SU-DHL-6 (cell line): Measurements from ENCODE around the gene BCL2L13.

Experiments
- H2AFZ ChIP-seq: fragments of 200-600 bp; sonication (generic); 2 replicates; pipeline ENCODE4 v1.6.1; 2014; ENCODE audit warnings: low read depth, mild to moderate bottlenecking, moderate library complexity, mixed read lengths, antibody characterized with exemption, low read length; ENCODE audit not compliant: severe bottlenecking
- H3F3A ChIP-seq: fragments of 200-600 bp; shearing (Covaris generic); 2 replicates; pipeline ENCODE4 v1.6.0; 2016; ENCODE audit warnings: antibody characterized with exemption, mild to moderate bottlenecking; ENCODE audit not compliant: insufficient read depth
- H3K27ac ChIP-seq: fragments of 200-600 bp; sonication (generic); 2 replicates; pipeline ENCODE4 v1.5.1; 2016; ENCODE audit warnings: low read depth, mild to moderate bottlenecking, low read length, moderate library complexity, mixed read lengths
- H3K27me3 ChIP-seq: fragments of 200-600 bp; sonication (generic), shearing (Covaris generic); 2 replicates; pipeline ENCODE4 v1.6.0; 2014; ENCODE audit warnings: mild to moderate bottlenecking, low read length
- H3K36me3 ChIP-seq: fragments of 200-600 bp; sonication (generic); 2 replicates; pipeline ENCODE4 v1.6.1; 2014; ENCODE audit warnings: mild to moderate bottlenecking, low read length, mixed read lengths
- H3K4me2 ChIP-seq: fragments of 300-600, 200-600 bp; shearing (Covaris generic), sonication (generic); 2 replicates; pipeline ENCODE4 v1.6.0; 2014; ENCODE audit warnings: low read length, low read depth, mild to moderate bottlenecking; ENCODE audit not compliant: poor library complexity, severe bottlenecking
- H3K4me3 ChIP-seq: fragments of 200-600 bp; sonication (generic); 2 replicates; pipeline ENCODE4 v1.5.1; 2014; ENCODE audit warnings: antibody characterized with exemption, low read length, mild to moderate bottlenecking, mixed read lengths; ENCODE audit not compliant: insufficient read depth, poor library complexity, severe bottlenecking
- H3K79me2 ChIP-seq: fragments of 200-600 bp; sonication (generic); 2 replicates; pipeline ENCODE4 v1.6.1; 2014; ENCODE audit warnings: mild to moderate bottlenecking, low read length, moderate library complexity; ENCODE audit not compliant: insufficient read depth
- H3K9ac ChIP-seq: fragments of 200-600 bp; sonication (generic); 2 replicates; pipeline ENCODE4 v1.7.0; 2014; ENCODE audit warnings: mild to moderate bottlenecking, low read length
- H3K9me2 ChIP-seq: fragments of 200-600 bp; sonication (generic); replicated peaks from 2 replicates; pipeline ENCODE4 v1.6.1; 2014; ENCODE audit warnings: low read length; ENCODE audit not compliant: insufficient read depth
- H3K9me3 ChIP-seq: fragments of 200-600 bp; sonication (generic); 2 replicates; pipeline ENCODE4 v1.6.1; 2014; ENCODE audit warnings: low read length, mixed read lengths; ENCODE audit not compliant: insufficient read depth
- H4K20me1 ChIP-seq: fragments of 200-600 bp; sonication (generic); 2 replicates; pipeline ENCODE4 v1.6.1; 2014; ENCODE audit warnings: low read depth, mild to moderate bottlenecking, antibody characterized with exemption, low read length, moderate library complexity, mixed read lengths
- EZH2phosphoT487 ChIP-seq: fragments of 200-600 bp; sonication (generic), shearing (Covaris generic); conservative IDR thresholded peaks from 2 replicates; pipeline ENCODE4 v1.6.1; 2018; ENCODE audit warnings: mild to moderate bottlenecking, antibody characterized with exemption, low read length, moderate library complexity, mixed read lengths
- TF ChIP-seq, protein P1 (sequence below): fragments of 200-600 bp; sonication (generic); IDR thresholded peaks from one replicate; pipeline ENCODE4 v1.5.1; 2017; ENCODE audit warnings: antibody characterized with exemption, mild to moderate bottlenecking, low read length, moderate library complexity; ENCODE audit not compliant: insufficient read depth, poor library complexity, severe bottlenecking

Gene BCL2L13

DNA sequence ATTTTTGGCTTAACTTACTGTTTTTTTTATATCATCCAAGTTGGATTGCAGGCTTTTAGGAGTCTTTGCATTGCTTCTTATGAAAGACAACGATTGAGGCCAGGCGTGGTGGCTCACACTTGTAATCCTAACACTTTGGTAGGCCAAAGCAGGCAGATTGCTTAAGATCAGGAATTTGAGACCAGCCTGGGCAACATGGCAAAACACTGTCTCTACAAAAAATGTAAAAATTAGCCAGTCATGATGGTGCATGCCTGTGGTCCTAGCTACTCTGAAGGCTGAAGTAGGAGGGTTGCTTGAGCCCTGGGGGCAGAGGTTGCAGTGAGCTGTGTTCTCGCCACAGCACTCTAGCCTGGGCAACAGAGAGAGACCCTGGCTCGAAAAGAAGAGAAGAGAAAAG, 79.2 kb downstream of the BCL2L13 start:
- Histone ChIP-seq H3K9me3 (no peaks in the 10 kb centered on the region), H3K27ac (no peak overlapping the region), H3K4me3 (no peak overlapping the region), H3K4me2 (no peak overlapping the region), H3K27me3 (no peaks in the 10 kb centered on the region), H3K9ac (no peak overlapping the region), H3K79me2 (no peaks in the 10 kb centered on the region), H3K9me2 (no peaks in the 10 kb centered on the region), H2AFZ (no peak overlapping the region), H3F3A (no peaks in the 10 kb centered on the region), H3K36me3 (no peaks in the 10 kb centered on the region), H4K20me1 (no peaks in the 10 kb centered on the region)
- TF ChIP-seq, protein P1, sequence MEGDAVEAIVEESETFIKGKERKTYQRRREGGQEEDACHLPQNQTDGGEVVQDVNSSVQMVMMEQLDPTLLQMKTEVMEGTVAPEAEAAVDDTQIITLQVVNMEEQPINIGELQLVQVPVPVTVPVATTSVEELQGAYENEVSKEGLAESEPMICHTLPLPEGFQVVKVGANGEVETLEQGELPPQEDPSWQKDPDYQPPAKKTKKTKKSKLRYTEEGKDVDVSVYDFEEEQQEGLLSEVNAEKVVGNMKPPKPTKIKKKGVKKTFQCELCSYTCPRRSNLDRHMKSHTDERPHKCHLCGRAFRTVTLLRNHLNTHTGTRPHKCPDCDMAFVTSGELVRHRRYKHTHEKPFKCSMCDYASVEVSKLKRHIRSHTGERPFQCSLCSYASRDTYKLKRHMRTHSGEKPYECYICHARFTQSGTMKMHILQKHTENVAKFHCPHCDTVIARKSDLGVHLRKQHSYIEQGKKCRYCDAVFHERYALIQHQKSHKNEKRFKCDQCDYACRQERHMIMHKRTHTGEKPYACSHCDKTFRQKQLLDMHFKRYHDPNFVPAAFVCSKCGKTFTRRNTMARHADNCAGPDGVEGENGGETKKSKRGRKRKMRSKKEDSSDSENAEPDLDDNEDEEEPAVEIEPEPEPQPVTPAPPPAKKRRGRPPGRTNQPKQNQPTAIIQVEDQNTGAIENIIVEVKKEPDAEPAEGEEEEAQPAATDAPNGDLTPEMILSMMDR, result no peak
- no peak for TF ChIP-seq EZH2phosphoT487

DNA sequence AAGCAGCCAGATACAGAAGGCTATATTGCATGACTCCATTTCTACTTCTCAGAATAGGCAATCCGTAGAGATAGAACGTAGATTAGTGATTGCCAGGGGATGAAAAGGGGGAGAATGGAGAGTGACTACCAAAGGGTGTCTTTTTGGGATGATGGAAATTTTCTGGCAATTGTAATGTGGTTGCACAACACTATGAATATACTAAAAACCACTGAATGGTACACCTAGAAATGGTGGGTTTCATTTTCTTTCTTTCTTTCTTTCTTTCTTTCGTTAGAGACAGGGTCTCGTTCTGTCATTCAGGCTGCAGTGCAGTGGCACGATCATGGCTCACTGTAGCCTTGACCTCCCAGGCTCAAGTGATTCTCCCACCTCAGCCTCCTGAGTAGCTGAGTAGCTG, 81.4 kb downstream of the BCL2L13 start:
- Histone ChIP-seq H3K79me2 (no peaks in the 10 kb centered on the region), H3K9me2 (no peaks in the 10 kb centered on the region), H3K9me3 (no peaks in the 10 kb centered on the region), H3K4me2 (no peak overlapping the region), H3K27me3 (no peaks in the 10 kb centered on the region), H2AFZ (no peak overlapping the region), H3K4me3 (no peak overlapping the region), H3K36me3 (no peaks in the 10 kb centered on the region), H4K20me1 (no peaks in the 10 kb centered on the region), H3K27ac (no peak overlapping the region), H3K9ac (no peak overlapping the region), H3F3A (no peaks in the 10 kb centered on the region)
- TF ChIP-seq, protein P1, result no peak
- no peak for TF ChIP-seq EZH2phosphoT487

DNA sequence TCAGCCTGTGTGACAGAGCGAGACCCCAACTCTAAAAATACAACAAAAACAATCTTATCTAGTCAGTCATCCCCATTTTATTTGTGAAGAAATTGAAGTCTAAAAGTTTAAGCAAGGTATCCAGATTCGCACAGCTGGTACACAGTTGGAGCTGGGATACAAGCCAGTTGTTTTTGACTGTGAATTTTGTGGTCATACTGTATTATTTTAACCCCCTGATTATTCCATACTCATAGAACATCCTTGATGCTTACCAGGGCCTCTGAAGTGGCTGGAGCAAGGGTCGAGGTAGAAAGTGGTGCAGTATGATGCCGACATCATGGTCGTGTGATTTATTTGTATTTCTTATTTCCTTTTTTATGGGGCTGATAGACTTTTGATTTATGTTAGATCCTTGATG, 85.7 kb downstream of the BCL2L13 start:
- H3K4me3 ChIP-seq, result no peak overlapping the region
- H3K36me3 ChIP-seq, result no peaks in the 10 kb centered on the region
- no peaks in the 10 kb centered on the region for H3K79me2 ChIP-seq
- no peak overlapping the region for H3K27ac ChIP-seq
- H3K4me2 ChIP-seq, result no peak overlapping the region
- H3K9me2 ChIP-seq, result no peaks in the 10 kb centered on the region
- H4K20me1 ChIP-seq, result no peaks in the 10 kb centered on the region
- no peak for TF ChIP-seq EZH2phosphoT487
- TF ChIP-seq, protein P1, result no peak
- no peaks in the 10 kb centered on the region for H3K9me3 ChIP-seq
- H3K9ac ChIP-seq, result no peak overlapping the region
- H3F3A ChIP-seq, result no peaks in the 10 kb centered on the region
- H2AFZ ChIP-seq, result no peak overlapping the region
- no peaks in the 10 kb centered on the region for H3K27me3 ChIP-seq
